H1 (cell line): ENCODE results near the gene TRIM52. TPM values are rescaled to one million over a fixed set of nuclear protein-coding genes. Genes with fewer than 3 reads are reported as not detected.

Source experiments
- CTCF ChIA-PET: fragments of 300-600 bp; sonication (Branson Sonifier 250); formaldehyde crosslinking; loops from one replicate; lab custom pipeline; 2021; ENCODE audit not compliant: partially characterized antibody; lab: Charles Lee
- POLR2A ChIA-PET: fragments of 300-600 bp; sonication (Branson Sonifier 250); formaldehyde crosslinking; loops from one replicate; lab custom pipeline; 2021; ENCODE audit warnings: inconsistent platforms; ENCODE audit not compliant: partially characterized antibody; lab: Charles Lee
- DNase-seq, 2 experiments: peaks; one replicate each; pipeline versions ENCODE4 v3.0.0 to v3.0.0-alpha.2; 2010 to 2022; ENCODE audit warnings: low spot score in 2 of 2, low read depth in 1 of 2, mixed read lengths in 1 of 2
- FAIRE-seq: peaks from 2 replicates; lab custom pipeline; 2011; peaks lifted over from hg19 to GRCh38; lab: Jason Lieb, UNC
- H2AFZ ChIP-seq: 2 replicates; pipeline ENCODE4 v1.8.1; 2012; ENCODE audit warnings: low read length, inconsistent platforms
- H2AK5ac ChIP-seq: 2 replicates; pipeline ENCODE4 v1.6.1; 2013; ENCODE audit warnings: low read depth, low read length
- H2BK120ac ChIP-seq: replicated peaks from 2 replicates; pipeline ENCODE3; 2013; ENCODE audit warnings: low read depth, low read length, inconsistent platforms
- H2BK12ac ChIP-seq: 2 replicates; pipeline ENCODE4 v1.6.1; 2013; ENCODE audit warnings: low read depth, low read length
- H2BK15ac ChIP-seq: 2 replicates; pipeline ENCODE4 v1.6.1; 2013; ENCODE audit warnings: low read length
- H2BK20ac ChIP-seq: 2 replicates; pipeline ENCODE4 v1.6.1; 2013; ENCODE audit warnings: low read length
- H2BK5ac ChIP-seq: 2 replicates; pipeline ENCODE4 v1.6.1; 2013; ENCODE audit warnings: low read depth, low read length
- H3K14ac ChIP-seq: 2 replicates; pipeline ENCODE4 v1.6.1; 2013; ENCODE audit warnings: inconsistent platforms; ENCODE audit not compliant: insufficient read length
- H3K18ac ChIP-seq: 2 replicates; pipeline ENCODE4 v1.6.1; 2013; ENCODE audit warnings: low read length; ENCODE audit errors: extremely low read depth
- H3K23ac ChIP-seq: 2 replicates; pipeline ENCODE4 v1.6.1; 2013; ENCODE audit warnings: inconsistent platforms; ENCODE audit not compliant: insufficient read length
- H3K23me2 ChIP-seq: 2 replicates; pipeline ENCODE4 v1.6.1; 2013; ENCODE audit warnings: low read depth, low read length
- H3K27ac ChIP-seq: 2 replicates; pipeline ENCODE4 v1.6.1; 2011; ENCODE audit warnings: low read depth, low read length, inconsistent platforms
- H3K27me3 ChIP-seq, 4 experiments: replicated peaks in 1 of 4; 1 replicate in 1 of 4; 2 replicates in 3 of 4; pipeline versions ENCODE4 v1.6.1 to v1.8.1; 2011 to 2013; ENCODE audit warnings: low read length in 3 of 4, mild to moderate bottlenecking in 3 of 4, inconsistent platforms in 2 of 4, mixed read lengths in 2 of 4, moderate library complexity in 1 of 4; ENCODE audit not compliant: control insufficient read depth in 3 of 4, insufficient read depth in 3 of 4; ENCODE audit errors: extremely low read depth in 1 of 4
- H3K36me3 ChIP-seq, 4 experiments: 2 replicates each; pipeline versions ENCODE4 v1.6.1 to v1.8.1; 2011 to 2013; ENCODE audit warnings: mild to moderate bottlenecking in 4 of 4, low read length in 3 of 4, moderate library complexity in 2 of 4, control low read depth in 1 of 4, inconsistent platforms in 1 of 4; ENCODE audit not compliant: insufficient read depth in 4 of 4, control insufficient read depth in 2 of 4
- H3K4ac ChIP-seq: replicated peaks from 2 replicates; pipeline ENCODE3; 2013; ENCODE audit warnings: low read length, low read depth, mixed read lengths, inconsistent platforms; ENCODE audit not compliant: insufficient read length
- H3K4me1 ChIP-seq, 4 experiments: replicated peaks in 1 of 4; 1 replicate in 1 of 4; 2 replicates in 3 of 4; pipeline versions ENCODE4 v1.6.1 to v1.8.1; 2011 to 2013; ENCODE audit warnings: low read length in 3 of 4, inconsistent platforms in 2 of 4, mixed read lengths in 1 of 4; ENCODE audit not compliant: insufficient read depth in 4 of 4, control insufficient read depth in 3 of 4
- H3K4me2 ChIP-seq, 2 experiments: 2 replicates each; pipeline versions ENCODE4 v1.6.1 to v1.8.1; 2011 to 2013; ENCODE audit warnings: low read depth in 2 of 2, low read length in 2 of 2, control low read depth in 1 of 2, inconsistent platforms in 1 of 2, mild to moderate bottlenecking in 1 of 2; ENCODE audit not compliant: insufficient read depth in 1 of 2
- H3K4me3 ChIP-seq, 4 experiments: fragments of 200-600, 300-600 bp in 1 of 4; sonication (generic), shearing (Covaris generic), sonication (Bioruptor Twin) in 1 of 4; 2 replicates each; pipeline versions ENCODE4 v1.5.1 to v1.8.1; 2011 to 2016; ENCODE audit warnings: low read length in 4 of 4, low read depth in 3 of 4, control low read depth in 2 of 4, inconsistent platforms in 2 of 4, mild to moderate bottlenecking in 2 of 4, mixed read lengths in 1 of 4, moderate library complexity in 1 of 4; ENCODE audit not compliant: insufficient read depth in 2 of 4; ENCODE audit errors: extremely low read depth in 1 of 4
- H3K56ac ChIP-seq: replicated peaks from 2 replicates; pipeline ENCODE3; 2013; ENCODE audit warnings: low read depth, mild to moderate bottlenecking, mixed read lengths, low read length, inconsistent platforms; ENCODE audit not compliant: insufficient read length
- H3K79me1 ChIP-seq: 2 replicates; pipeline ENCODE4 v1.6.1; 2013; ENCODE audit warnings: low read depth, low read length, control low read depth
- H3K79me2 ChIP-seq, 2 experiments: 2 replicates each; pipeline versions ENCODE4 v1.6.1 to v1.8.1; 2012 to 2013; ENCODE audit warnings: low read length in 2 of 2, mild to moderate bottlenecking in 2 of 2, inconsistent platforms in 1 of 2; ENCODE audit not compliant: insufficient read depth in 2 of 2, control insufficient read depth in 1 of 2
- H3K9ac ChIP-seq, 4 experiments: replicated peaks in 1 of 4; 1 replicate in 1 of 4; 2 replicates in 3 of 4; pipeline versions ENCODE4 v1.6.1 to v1.8.1; 2011 to 2013; ENCODE audit warnings: low read depth in 3 of 4, low read length in 3 of 4, control low read depth in 2 of 4, mild to moderate bottlenecking in 2 of 4, moderate library complexity in 2 of 4, inconsistent platforms in 1 of 4; ENCODE audit errors: extremely low read depth in 1 of 4
- H3K9me3 ChIP-seq, 2 experiments: 2 replicates each; pipeline versions ENCODE4 v1.6.1 to v1.8.1; 2012 to 2013; ENCODE audit warnings: mild to moderate bottlenecking in 2 of 2, moderate library complexity in 2 of 2, control low read depth in 1 of 2, inconsistent platforms in 1 of 2, low read depth in 1 of 2, low read length in 1 of 2, mixed read lengths in 1 of 2; ENCODE audit not compliant: insufficient read depth in 2 of 2
- H4K20me1 ChIP-seq, 2 experiments: replicated peaks in 1 of 2; 2 replicates each; pipeline versions ENCODE3 to v1.8.1; 2011 to 2013; ENCODE audit warnings: inconsistent platforms in 2 of 2, low read length in 2 of 2, mild to moderate bottlenecking in 1 of 2; ENCODE audit not compliant: insufficient read depth in 2 of 2, control insufficient read depth in 1 of 2
- H4K5ac ChIP-seq: 2 replicates; pipeline ENCODE4 v1.6.1; 2013; ENCODE audit warnings: low read length, low read depth, mixed read lengths, inconsistent platforms; ENCODE audit not compliant: insufficient read length
- H4K8ac ChIP-seq: 2 replicates; pipeline ENCODE4 v1.8.0; 2013; ENCODE audit warnings: mild to moderate bottlenecking, moderate library complexity, low read length, inconsistent platforms; ENCODE audit not compliant: insufficient read depth; ENCODE audit errors: extremely low read depth
- H4K91ac ChIP-seq: replicated peaks from 2 replicates; pipeline ENCODE3; 2013; ENCODE audit warnings: low read length, mixed read lengths, inconsistent platforms; ENCODE audit not compliant: insufficient read length
- CEBPB ChIP-seq: IDR thresholded peaks from 2 replicates; pipeline ENCODE4 v1.6.1; 2012; ENCODE audit warnings: low read depth, low read length
- SP2 ChIP-seq: IDR thresholded peaks from 2 replicates; pipeline ENCODE4 v1.6.1; 2012; ENCODE audit warnings: mild to moderate bottlenecking, low read length, inconsistent platforms
- WGBS, 2 experiments: shearing (Covaris generic) in 1 of 2; methylation state at CpG; one replicate each; pipeline versions ENCODE4 v1.1.6 to v1.1.7; 2013 to 2015; ENCODE audit warnings: low lambda C conversion rate in 2 of 2, mixed read lengths in 2 of 2, inconsistent platforms in 1 of 2, low coverage in 1 of 2, missing lambda C conversion rate in 1 of 2; ENCODE audit not compliant: insufficient replicate concordance in 2 of 2, insufficient coverage in 1 of 2, insufficient read length in 1 of 2; ENCODE audit errors: extremely low coverage in 1 of 2, missing lambda C conversion rate in 1 of 2; 5-methylcytosine and 5-hydroxymethylcytosine counted together
- polyA plus RNA-seq, 7 experiments: library from polyadenylated mRNA; depleted of rRNA in 3 of 7; stranded (reverse) in 5 of 7; unstranded in 2 of 7; fragments of >200 nt in 5 of 7; fragments of 200-250 nt in 2 of 7; gene quantifications; 1 replicate in 5 of 7; 2 replicates in 1 of 7; 4 replicates in 1 of 7; pipeline versions ENCODE4 v1.2.1 to v1.2.3, GENCODE V29; 2011 to 2013; ENCODE audit warnings: missing spikeins in 2 of 7, mixed read lengths in 2 of 7
- total RNA-seq: library from RNA; stranded (reverse); fragmentation: NEBNext Ultra II Directional; extraction: Animal tissue kit (Norgen Biotek cat#: 25700); gene quantifications from 2 replicates; pipeline ENCODE4 v1.2.1, GENCODE V29; 2021

The TRIM52 gene
- total and polyA plus RNA-seq, 2 of the 8 experiments (the other 6 are each of a cell fraction or from before 2014, with no cell fraction given): 4.2 to 5.7 TPM

DNA sequence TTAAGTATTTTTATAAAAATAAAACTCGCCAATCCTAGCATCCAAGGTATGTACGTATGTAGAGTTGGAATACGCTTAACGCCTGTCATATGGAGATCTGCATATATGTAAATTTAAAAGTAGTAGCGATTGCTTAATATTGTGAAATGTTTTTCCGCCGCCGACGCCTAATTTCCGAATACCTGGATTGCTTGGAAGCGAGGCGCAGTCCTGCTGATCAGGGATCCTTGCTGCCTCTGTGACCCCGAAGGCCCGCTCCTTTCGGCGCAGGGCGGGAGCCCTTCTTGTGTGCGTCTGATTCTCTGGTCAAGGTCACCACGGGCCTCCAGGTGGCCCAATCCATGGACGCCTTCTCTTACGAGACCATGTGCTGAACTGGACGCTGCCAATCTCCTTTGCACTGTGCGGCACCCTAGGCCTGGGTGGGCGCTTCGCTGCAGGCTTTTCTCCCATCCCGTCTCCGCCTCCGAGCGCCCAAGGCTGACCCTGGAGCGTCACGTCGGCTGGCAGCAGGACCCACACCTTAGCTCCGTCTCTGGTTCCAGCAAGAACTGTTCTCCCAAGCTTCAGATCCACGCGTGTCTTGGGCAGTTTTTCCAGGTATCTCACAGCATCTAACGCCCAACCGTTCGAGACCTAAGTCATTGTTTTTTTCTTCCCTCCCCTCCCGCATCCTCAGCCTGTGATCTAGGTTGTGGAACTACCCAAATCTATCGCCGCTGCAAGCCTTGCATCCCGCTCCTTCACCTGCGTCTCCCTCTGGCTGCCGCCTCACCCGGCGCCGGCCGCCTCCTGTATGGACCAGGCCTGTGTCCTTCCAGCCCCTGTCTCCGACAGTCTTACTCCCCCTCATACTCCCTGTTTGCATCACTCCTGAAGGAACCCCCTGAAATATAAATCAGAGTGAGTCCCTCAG lies 41.4 kb downstream of the TRIM52 start:
- POLR2A ChIA-PET: interaction anchor here (0.6 to 1.8 kb wide), 4 partner anchors 17 to 47 kb away, joined by 3 to 12 read pairs (median 4); partner anchors contain the start of gene RACK1

More for the DNA sequence above, 41.4 kb downstream of the TRIM52 start:
- DNase-seq (no peak), FAIRE-seq (no peak)
- no peak overlapping the region for H3K23ac ChIP-seq
- peaks cover 0 to 3% (median 1%) of the 10 kb centered on the region in 4 experiments; a peak in 2 of 7 replicates for H3K27me3 ChIP-seq
- no peak overlapping the region for H3K56ac ChIP-seq
- no peak overlapping the region for H2BK15ac ChIP-seq
- H4K5ac ChIP-seq: no peak overlapping the region
- H3K18ac ChIP-seq: no peak overlapping the region
- H3K4ac ChIP-seq: no peak overlapping the region
- CTCF ChIA-PET: interaction anchor here (0.7 to 1.5 kb wide), 4 partner anchors 21 to 38 kb away, joined by 3 to 6 read pairs (median 4); no protein-coding TSS in a partner anchor
- no peak for TF ChIP-seq SP2
- TF ChIP-seq CEBPB: 0 out of 2 replicates have a peak, but pooled peaks have one; percentile 21
- no peak overlapping the region for H2AK5ac ChIP-seq
- H3K9ac ChIP-seq: no peak overlapping the region
- H2BK5ac ChIP-seq: no peak overlapping the region
- H3K79me1 ChIP-seq: 0 out of 2 replicates have a peak, but pooled peaks cover 5% of the 10 kb centered on the region
- no peak overlapping the region for H2BK20ac ChIP-seq
- no peak overlapping the region for H2BK12ac ChIP-seq
- no peak overlapping the region for H3K27ac ChIP-seq
- no peak overlapping the region for H2AFZ ChIP-seq
- no peak overlapping the region; the same call in 1 of the 2 replicates for H4K8ac ChIP-seq
- 93% methylated on average over 47 of the region's 49 CpGs; no CpG with 5 or more reads in 1 of the 2 experiments for WGBS, 2 experiments
- H3K4me1 ChIP-seq: peaks cover 0 to 8% (median 2%) of the 10 kb centered on the region in 4 experiments; a peak in 4 of 7 replicates
- no peaks in the 10 kb centered on the region for H3K36me3 ChIP-seq
- H4K20me1 ChIP-seq: peaks cover 0 to 4% of the 10 kb centered on the region in 2 experiments
- no peak overlapping the region for H2BK120ac ChIP-seq
- peak overlapping the region in 1 of 2 experiments; percentile 97; a peak in 1 of 4 replicates for H3K4me2 ChIP-seq
- no peaks in the 10 kb centered on the region for H3K9me3 ChIP-seq
- no peak overlapping the region for H4K91ac ChIP-seq
- 0 out of 8 replicates have a peak overlapping the region, but pooled peaks of 1 of the 4 experiments have one; percentile 76 for H3K4me3 ChIP-seq
- H3K79me2 ChIP-seq: peaks cover 0 to 5% of the 10 kb centered on the region in 2 experiments; a peak in 1 of 4 replicates
- no peak overlapping the region for H3K14ac ChIP-seq
- peaks cover 26% of the 10 kb centered on the region for H3K23me2 ChIP-seq
